Esophagus squamous epithelium (tissue), 4 donors: ENCODE measurements around the gene DUSP18.
A peak's percentile ranks its signal among the peaks of the same experiment; 100 is the strongest.

Experiments used
- POLR2A ChIP-seq, 4 donors: fragments of 450-650 bp; IDR thresholded peaks; one replicate each; pipeline ENCODE4 v1.6.1; 2017; ENCODE audit warnings: antibody characterized with exemption in 4 of 4, mild to moderate bottlenecking in 4 of 4, moderate library complexity in 3 of 4
- TF ChIP-seq, protein P1 (sequence below), 6 experiments: fragments of 450-650 bp in 4 of 6; fragments of 200-600 bp in 2 of 6; sonication (generic) in 2 of 6; IDR thresholded peaks; one replicate each; pipeline ENCODE4 v1.5.1; 2016 to 2019; ENCODE audit warnings: antibody characterized with exemption in 6 of 6, mild to moderate bottlenecking in 4 of 6, moderate library complexity in 4 of 6

DNA sequence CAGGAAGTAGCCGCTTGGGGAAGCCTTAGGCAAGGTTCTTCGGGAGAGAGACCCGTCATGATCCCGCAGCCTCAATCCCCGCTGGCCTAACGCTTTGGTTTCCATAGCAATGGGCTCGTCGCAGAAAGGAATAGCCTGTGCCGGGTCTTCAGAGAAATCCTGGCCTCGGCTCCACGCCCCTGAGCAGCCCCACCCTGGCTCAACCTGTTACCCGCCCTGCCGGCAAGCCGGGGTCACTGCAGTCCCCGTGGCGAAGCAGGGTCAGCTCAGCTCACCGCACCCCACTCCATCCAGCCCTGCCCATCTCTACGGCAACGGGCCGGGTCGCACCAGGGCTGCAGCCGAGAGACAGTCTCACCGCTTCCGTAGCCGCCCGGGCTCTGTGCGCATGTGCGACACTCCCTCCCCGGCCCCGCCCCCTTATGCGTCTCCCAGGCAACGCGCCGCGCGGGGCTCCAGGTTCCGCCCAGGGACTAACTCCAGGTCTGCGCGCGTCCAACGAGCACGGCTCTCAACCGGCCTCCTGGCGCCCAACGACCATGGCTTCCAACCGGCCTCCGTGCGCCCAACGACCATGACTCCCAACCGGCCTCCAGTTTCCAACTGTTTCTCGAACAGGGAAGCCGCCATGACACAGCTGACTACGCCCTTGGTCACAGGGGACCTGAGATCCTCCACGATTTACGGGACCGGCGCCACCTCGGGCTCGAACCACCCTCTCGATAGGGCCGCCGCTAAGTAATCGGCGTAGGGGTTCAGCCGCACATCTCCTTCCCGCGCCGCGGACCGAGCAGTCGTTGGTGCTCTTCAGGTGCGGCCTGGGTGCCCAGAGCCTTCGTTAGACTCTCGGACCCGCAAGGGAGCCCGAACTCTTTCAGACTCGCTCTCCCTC is at the start of gene DUSP18:
- TF ChIP-seq POLR2A (IDR thresholded peaks at IDR 0.05): peak in 3 of 4 donors; percentile 44 to 57 (median 53)
- TF ChIP-seq, protein P1, sequence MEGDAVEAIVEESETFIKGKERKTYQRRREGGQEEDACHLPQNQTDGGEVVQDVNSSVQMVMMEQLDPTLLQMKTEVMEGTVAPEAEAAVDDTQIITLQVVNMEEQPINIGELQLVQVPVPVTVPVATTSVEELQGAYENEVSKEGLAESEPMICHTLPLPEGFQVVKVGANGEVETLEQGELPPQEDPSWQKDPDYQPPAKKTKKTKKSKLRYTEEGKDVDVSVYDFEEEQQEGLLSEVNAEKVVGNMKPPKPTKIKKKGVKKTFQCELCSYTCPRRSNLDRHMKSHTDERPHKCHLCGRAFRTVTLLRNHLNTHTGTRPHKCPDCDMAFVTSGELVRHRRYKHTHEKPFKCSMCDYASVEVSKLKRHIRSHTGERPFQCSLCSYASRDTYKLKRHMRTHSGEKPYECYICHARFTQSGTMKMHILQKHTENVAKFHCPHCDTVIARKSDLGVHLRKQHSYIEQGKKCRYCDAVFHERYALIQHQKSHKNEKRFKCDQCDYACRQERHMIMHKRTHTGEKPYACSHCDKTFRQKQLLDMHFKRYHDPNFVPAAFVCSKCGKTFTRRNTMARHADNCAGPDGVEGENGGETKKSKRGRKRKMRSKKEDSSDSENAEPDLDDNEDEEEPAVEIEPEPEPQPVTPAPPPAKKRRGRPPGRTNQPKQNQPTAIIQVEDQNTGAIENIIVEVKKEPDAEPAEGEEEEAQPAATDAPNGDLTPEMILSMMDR (IDR thresholded peaks at IDR 0.05): peak in 4 of 6 experiments; percentile 40 to 61 (median 44)
